Activated T-cell treated with anti-CD3 and anti-CD28 coated beads for 24 hours (primary cell): ENCODE results near the gene PIK3CD.

ENCODE experiments used
- DNase-seq: peaks from one replicate; pipeline ENCODE4 v3.0.0-alpha.2; 2020; ENCODE audit warnings: low read depth

PIK3CD gene

DNA sequence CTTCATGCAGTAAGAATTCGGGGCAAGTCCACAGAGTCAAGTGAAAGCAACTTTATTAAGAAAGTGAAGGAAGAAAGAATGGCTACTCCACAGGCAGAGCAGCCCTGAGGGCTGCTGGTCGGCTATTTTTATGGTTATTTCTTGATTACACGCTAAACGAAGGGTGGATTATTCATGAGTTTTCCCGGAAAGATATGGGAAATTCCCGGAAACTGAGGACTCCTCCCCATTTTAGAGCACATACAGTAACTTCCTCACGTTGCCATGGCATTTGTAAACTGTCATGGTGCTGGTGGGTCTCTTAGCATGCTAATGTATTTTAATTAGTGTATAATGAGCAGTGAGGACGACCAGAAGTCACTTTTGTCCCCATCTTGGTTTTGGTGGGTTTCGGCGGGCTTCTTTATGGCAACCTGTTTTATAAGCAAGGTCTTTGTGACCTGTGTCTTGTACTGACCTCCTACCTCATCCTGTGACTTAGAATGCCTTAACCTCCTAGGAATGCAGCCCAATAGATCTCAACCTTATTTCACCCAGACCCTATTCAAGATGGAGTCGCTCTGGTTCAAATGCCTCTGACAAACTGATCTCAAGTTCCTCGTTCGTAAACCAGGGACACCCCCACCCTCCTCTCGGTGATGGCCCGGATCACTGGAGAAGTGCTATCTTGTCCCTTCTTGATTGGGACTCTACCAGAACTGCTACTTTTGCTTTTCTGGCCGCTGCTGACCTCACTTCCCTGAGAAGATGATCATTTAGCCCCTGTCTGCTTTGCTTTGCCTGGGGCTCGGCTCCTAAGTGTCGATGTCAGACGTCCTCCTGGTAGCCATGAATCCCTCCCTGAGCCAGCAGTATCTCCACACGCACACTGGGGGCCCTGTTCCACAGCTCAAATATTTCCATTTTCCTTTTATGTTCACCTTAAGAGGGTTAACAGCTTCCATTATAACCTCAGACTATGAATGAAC is 123.5 kb downstream of the PIK3CD start:
- DNase-seq: no peak

DNA sequence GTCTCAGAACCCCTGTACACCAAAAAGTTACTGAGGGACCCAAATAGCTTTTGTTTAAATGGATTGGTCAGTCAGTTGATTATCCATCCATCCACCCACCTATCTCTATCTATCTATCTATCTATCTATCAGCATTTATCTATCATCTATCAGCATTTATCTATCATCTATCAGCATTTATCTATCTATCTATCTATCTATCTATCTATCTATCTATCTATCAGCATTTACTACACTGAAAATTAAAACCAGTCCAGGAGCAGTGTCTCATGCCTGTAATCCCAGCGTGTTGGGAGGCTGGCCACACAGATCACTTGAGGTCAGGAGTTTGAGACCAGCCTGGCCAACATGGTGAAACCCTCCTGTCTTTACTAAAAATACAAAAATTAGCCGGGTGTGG is 125.2 kb downstream of the PIK3CD start:
- no peak for DNase-seq
